Fibroblast of lung (primary cell): ENCODE data around the gene ZNF544.

Experiments
- CTCF ChIP-seq, 2 donors: IDR thresholded peaks in 1 of 2; conservative IDR thresholded peaks in 1 of 2; 1 replicate in 1 of 2; 2 replicates in 1 of 2; pipeline ENCODE4 v1.5.1; 2011 to 2012; ENCODE audit warnings: low read length in 2 of 2, control low read depth in 1 of 2, inconsistent platforms in 1 of 2, low read depth in 1 of 2, mild to moderate bottlenecking in 1 of 2
- EZH2 ChIP-seq: IDR thresholded peaks from 2 replicates; pipeline ENCODE4 v1.5.1; 2012; ENCODE audit warnings: low read length, control low read depth, mild to moderate bottlenecking; ENCODE audit errors: missing control alignments

GRCh38 chr19:58307736-58308135 is 79.0 kb downstream of the ZNF544 start:
- TF ChIP-seq CTCF (conservative IDR thresholded peaks at IDR 0.05 in 1 of 2, IDR thresholded peaks at IDR 0.05 in 1 of 2; ENCODE audit: low read depth in 1 of 2, low read length in 2 of 2): no peak
- no peak for TF ChIP-seq EZH2
